HTERT RPE-1 (cell line): ENCODE measurements around the gene SH3RF3.
"Not testable (repeated sequence)": the region's sequence is repeated elsewhere in the genome, so short reads cannot be mapped to it uniquely, and the experiment has no call there.

Experiments
- in situ Hi-C: fragments of 300-500 bp; cut with MboI; formaldehyde crosslinking; loops from 4 replicates; pipeline ENCODE4 v1.14.3; 2020; ENCODE audit warnings: low sequenced_read_pairs

The SH3RF3 gene

DNA sequence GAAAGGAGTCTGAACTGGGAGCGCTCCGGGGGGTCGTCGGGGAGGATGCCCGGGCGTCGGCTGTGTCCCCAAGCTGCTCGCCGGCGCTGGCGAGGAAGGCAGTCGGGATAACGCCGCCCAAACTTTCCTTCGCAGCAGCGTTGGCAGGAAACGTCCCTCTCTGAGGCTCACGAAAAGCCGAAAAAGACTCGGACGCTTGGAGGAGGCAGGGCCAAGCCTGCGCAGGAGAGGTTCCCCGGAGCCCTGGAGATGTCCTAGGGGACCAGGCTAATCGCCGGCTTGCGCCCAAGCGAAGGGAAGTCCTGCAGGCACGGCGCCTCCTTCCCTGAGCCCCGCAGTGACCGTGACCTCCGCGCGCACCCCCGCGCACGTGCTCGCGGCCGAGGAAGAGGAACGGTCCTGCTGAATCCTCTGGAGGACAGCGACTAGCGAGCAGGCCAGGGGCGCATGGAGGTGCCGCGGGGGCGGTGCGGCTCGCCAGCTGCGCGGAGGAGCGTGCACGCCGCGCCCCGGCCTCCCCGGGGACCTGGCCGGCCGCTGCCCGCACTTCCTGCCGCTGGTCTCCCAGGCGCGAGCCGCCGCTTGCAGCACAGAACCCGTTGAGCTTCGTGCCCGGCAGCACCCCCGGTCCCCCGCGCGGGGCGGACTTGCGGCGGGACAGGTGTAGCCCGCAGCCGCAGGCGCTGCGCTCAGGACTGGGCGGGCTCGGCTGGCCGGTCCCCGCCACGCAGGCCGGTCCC, at the start of gene SH3RF3:
Gene SH3RF3 (plus strand): TSS at position 590 of the 740 bp plus-strand sequence.
- in situ Hi-C loops: no loop called here

DNA sequence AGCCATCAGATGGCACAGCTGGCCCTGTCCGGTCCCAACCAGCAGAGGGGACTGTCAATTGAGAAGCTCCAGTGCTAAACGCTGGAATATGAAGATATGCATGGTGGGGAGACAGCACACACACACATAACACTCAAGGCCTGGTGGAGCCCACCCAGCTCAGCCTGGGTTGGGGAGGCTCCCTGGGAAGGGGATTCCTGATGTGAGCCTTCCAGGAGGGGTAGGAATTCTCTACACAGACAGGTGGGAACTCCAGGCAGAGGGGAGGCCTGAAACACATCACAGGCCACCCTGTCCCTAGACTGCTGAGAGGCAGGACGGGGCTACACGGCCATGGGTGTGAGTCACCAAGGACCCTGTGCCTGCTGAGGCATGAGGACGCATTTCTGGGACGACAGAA, 49.4 kb upstream of the SH3RF3 start:
- in situ Hi-C loops: no loop called here

- in situ Hi-C loops: no loop called here
These were observed 48.9 kb upstream of the SH3RF3 start for GRCh38 chr2:109080109-109080508.

- in situ Hi-C loops: no loop called here
These were observed 48.2 kb upstream of the SH3RF3 start for GRCh38 chr2:109080757-109081156.

DNA sequence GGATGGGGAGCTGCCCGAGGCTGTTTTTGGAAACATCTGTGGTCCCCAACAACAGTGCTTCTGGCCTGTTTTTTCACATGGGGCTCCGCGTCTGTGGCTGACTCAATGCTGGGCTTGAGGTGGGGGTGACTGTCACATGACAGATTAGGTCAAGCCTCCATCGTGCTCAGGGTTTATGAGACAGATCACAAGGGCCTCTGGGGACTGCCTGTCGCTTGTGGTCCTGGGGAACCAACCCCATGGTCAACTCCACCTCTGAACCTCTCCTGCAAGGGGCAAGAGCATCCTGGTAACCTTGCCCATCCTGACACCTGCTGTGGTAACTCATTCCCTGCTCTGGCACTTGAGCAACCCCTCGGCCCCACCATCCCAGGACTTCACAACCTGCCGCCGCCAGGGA, 47.6 kb upstream of the SH3RF3 start:
- in situ Hi-C loops: no loop called here

- in situ Hi-C loops: no loop called here
These were observed 45.2 kb upstream of the SH3RF3 start for GRCh38 chr2:109083771-109084170.

DNA sequence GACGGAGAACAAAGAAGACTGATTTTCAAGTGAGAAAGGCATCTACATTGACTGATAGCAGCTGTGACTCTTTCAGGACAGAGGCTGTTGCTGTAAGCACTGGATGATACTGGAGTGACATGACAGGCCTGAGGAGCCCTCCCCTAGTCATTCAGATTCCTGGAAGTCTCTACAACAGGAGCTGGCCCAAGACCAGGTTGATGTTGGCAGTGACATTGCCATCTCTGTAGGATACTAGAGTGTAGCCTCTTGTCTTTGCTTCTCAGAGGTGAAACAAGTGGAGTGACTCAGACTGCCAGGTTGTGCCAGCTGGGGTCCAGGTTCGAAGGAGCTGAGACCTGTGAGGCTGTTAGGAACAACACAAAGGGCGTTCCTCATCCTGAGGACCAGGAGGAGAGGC, 44.7 kb upstream of the SH3RF3 start:
- in situ Hi-C loops: no loop called here

GRCh38 chr2:109085912-109086742, 42.9 kb upstream of the SH3RF3 start:
- in situ Hi-C loops: no loop called here

DNA sequence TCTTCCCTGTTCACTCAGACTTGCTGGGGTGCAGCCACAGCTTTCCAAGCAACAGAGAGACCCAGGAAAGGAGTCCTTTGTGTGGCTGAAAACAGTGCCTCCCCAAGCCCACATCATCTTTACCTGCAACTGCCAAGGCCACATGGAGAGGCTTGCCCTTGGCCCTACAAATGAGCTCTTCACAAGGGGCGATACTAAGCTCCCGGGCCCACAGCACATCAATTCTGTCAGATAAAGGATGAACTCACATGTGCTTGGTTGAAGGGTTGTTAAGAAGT, 42.3 kb upstream of the SH3RF3 start:
- in situ Hi-C loops: no loop called here

GRCh38 chr2:109087055-109087663, 41.8 kb upstream of the SH3RF3 start:
- in situ Hi-C loops: no loop called here

GRCh38 chr2:109089602-109090300, 39.3 kb upstream of the SH3RF3 start:
- in situ Hi-C loops: no loop called here

- in situ Hi-C loops: no loop called here
These were observed 37.5 kb upstream of the SH3RF3 start for GRCh38 chr2:109091526-109091925.

DNA sequence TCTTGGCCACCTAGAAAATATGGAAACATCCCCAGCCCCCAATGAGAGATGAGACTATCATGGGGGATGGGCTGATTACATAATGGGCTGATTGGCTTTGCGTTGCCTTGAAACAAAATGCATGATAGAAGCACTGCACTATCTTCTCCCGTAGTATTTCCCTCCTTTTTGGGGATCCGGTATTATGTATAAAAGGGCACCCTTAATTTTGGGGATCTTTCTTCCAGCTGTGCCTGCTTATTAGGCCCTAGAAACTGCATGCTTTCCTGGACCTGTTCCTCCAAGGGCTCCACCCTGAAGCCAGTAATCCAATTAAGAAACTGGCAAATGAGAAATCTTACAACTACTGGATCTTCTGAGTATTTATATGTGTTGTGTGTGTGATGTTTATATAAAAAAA, 34.9 kb upstream of the SH3RF3 start:
- in situ Hi-C loops: no loop called here

DNA sequence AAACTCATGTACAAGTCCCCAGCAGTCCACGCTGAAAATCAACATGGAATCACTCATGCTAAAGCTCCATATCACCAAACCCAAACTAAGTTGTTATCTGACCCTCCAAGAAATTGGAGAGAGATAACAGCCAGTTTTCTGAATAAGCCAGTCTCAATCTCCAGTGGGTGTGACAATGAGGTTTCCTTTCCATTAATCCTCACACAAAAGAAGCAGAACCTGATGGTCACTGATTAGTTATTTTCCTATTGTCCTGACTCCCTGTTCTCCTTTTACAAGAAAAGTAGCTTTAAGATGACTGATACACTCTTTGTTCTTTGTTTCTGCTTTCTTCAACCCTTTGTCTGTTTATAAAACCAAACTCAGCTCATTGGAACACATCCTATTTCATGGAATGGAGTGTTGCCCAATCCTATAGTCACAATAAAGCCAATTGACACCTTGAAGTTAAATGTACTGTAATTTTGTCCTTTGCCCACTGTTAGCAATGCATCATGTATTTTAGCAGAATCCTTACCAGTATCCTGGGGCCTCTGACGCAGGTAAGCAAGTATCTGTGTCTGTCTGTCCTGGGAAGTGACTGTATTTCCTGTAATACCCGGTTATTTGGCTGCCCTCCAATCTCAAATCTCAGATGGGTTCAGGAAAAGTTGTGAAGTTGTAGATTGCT, 30.6 kb upstream of the SH3RF3 start:
- in situ Hi-C loops: no loop called here

DNA sequence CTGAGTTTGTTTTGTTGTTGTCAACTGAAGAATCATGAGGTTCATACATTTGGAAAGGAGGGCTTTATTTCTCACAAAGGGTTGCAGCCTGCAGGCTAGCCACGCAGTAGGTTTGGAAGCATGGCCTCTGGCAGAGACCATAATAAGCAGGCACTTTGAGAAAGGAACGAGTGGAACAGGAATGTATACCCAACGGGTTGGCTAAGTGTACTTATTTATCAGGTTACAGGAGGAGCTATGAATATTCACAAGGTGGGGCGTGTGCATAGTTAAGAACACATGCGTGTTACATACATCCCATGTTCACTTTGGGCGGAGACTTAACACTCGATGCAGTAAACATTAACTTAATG, 30.1 kb upstream of the SH3RF3 start:
- in situ Hi-C loops: no loop called here

GRCh38 chr2:109102588-109103233, 26.3 kb upstream of the SH3RF3 start:
- in situ Hi-C loops: no loop called here

DNA sequence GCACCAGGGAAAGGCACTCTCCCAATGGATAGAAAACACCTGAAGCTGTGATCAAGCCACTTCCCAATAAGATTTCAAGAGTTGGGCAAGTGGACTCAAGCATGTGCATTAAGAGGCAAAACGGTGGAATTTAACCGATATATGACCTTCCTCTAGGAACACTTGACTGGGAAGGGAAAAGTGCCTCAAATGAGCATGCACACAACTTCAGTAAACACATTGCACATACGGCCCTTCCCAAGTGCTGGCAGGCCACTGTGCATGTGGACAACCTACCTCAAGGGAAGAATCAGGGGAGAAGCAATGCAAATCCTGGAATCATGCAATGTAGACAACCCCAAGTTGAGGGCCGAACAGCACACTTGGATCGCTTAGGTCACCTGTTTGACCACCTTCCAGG, 23.9 kb upstream of the SH3RF3 start:
- in situ Hi-C loops: no loop called here

- in situ Hi-C loops: no loop called here
These were observed 20.3 kb upstream of the SH3RF3 start for GRCh38 chr2:109108740-109109139.

GRCh38 chr2:109109342-109109741, 19.7 kb upstream of the SH3RF3 start:
- in situ Hi-C loops: no loop called here

DNA sequence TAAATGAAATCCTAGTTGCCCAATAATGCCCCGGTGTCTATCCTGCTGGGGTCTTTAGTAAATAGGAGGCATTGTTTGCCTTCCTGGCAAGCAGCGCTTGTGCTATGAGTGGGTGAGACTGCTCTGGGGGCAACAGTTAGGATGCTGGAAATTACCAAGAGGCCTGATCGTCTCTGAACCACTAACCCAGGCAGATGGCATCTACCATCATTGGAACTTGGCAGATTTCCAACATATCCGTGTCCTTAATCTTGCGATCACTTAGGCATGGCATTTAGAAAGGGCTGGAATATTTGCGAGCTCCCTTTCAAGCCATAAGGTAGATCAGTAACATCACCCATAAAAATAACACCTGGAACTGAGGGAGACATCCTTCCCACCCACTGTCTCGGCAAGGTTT, 18.8 kb upstream of the SH3RF3 start:
- in situ Hi-C loops: no loop called here

GRCh38 chr2:109117181-109117580, 11.8 kb upstream of the SH3RF3 start:
- in situ Hi-C loops: not testable (repeated sequence)
